IMR-90 (cell line): ENCODE data around the gene CEP83. TPM values are rescaled to one million over a fixed set of nuclear protein-coding genes. Genes with fewer than 3 reads are reported as not detected.

Source experiments
- ATAC-seq: fragments of 200-7000 bp; cut with Tn5 transposase; 2 replicates; pipeline ENCODE4 v1.9.1; 2020; ENCODE audit warnings: low read depth, mild to moderate bottlenecking, moderate library complexity
- BruUV-seq: library from RNA; stranded (reverse); fragments of 400-500 nt; replicated peaks from 2 replicates; lab custom pipeline; 2021; lab: Mats Ljungman, UMichigan
- CTCF ChIA-PET: fragments of 300-600 bp; formaldehyde crosslinking; extraction: SDS; loops from one replicate; lab custom pipeline; 2021; ENCODE audit warnings: antibody characterized with exemption; lab: Yijun Ruan, JAX
- POLR2A ChIA-PET: fragments of 300-600 bp; sonication (Branson Sonifier 250); formaldehyde crosslinking; loops from one replicate; lab custom pipeline; 2022; ENCODE audit warnings: antibody characterized with exemption; ENCODE audit not compliant: unreplicated experiment; lab: Charles Lee
- DNase-seq: peaks from one replicate; pipeline ENCODE4 v3.0.0; 2013
- H2AFZ ChIP-seq: replicated peaks from 2 replicates; pipeline ENCODE3; 2013; ENCODE audit warnings: low read length, mild to moderate bottlenecking; ENCODE audit not compliant: poor library complexity
- H2AK5ac ChIP-seq: 2 replicates; pipeline ENCODE4 v1.6.1; 2013; ENCODE audit warnings: low read depth, low read length, inconsistent platforms
- H2AK9ac ChIP-seq: replicated peaks from 2 replicates; pipeline ENCODE3; 2013; ENCODE audit warnings: mild to moderate bottlenecking, low read depth, low read length, moderate library complexity; ENCODE audit not compliant: poor library complexity
- H2BK120ac ChIP-seq: 2 replicates; pipeline ENCODE4 v1.6.1; 2013; ENCODE audit warnings: low read depth, low read length, inconsistent platforms
- H2BK15ac ChIP-seq: 3 replicates; pipeline ENCODE4 v1.6.1; 2013; ENCODE audit warnings: low read depth, low read length, inconsistent platforms
- H2BK20ac ChIP-seq: 2 replicates; pipeline ENCODE4 v1.6.1; 2013; ENCODE audit warnings: low read depth, mild to moderate bottlenecking, inconsistent platforms, low read length, moderate library complexity
- H2BK5ac ChIP-seq: 2 replicates; pipeline ENCODE4 v1.6.1; 2013; ENCODE audit warnings: mild to moderate bottlenecking, low read depth, low read length, inconsistent platforms; ENCODE audit not compliant: poor library complexity, severe bottlenecking
- H3K14ac ChIP-seq: replicated peaks from 2 replicates; pipeline ENCODE4 v1.6.1; 2013; ENCODE audit warnings: low read depth, low read length, inconsistent platforms
- H3K18ac ChIP-seq: 2 replicates; pipeline ENCODE4 v1.6.1; 2013; ENCODE audit warnings: low read depth, low read length, control low read depth
- H3K23ac ChIP-seq: 2 replicates; pipeline ENCODE4 v1.6.1; 2013; ENCODE audit warnings: low read depth, low read length, inconsistent platforms
- H3K27ac ChIP-seq: 2 replicates; pipeline ENCODE4 v1.5.1; 2013; ENCODE audit warnings: mild to moderate bottlenecking, control low read depth, low read length; ENCODE audit not compliant: insufficient read depth
- H3K27me3 ChIP-seq: 2 replicates; pipeline ENCODE4 v1.6.1; 2013; ENCODE audit warnings: low read length; ENCODE audit not compliant: control insufficient read depth, insufficient read depth
- H3K36me3 ChIP-seq: 2 replicates; pipeline ENCODE4 v1.6.1; 2013; ENCODE audit warnings: low read length, mixed read lengths; ENCODE audit not compliant: control insufficient read depth, insufficient read depth
- H3K4ac ChIP-seq: 2 replicates; pipeline ENCODE4 v1.6.1; 2013; ENCODE audit warnings: low read depth, low read length, inconsistent platforms
- H3K4me1 ChIP-seq: 2 replicates; pipeline ENCODE4 v1.6.1; 2013; ENCODE audit warnings: low read length, mixed read lengths; ENCODE audit not compliant: control insufficient read depth, insufficient read depth
- H3K4me2 ChIP-seq: 2 replicates; pipeline ENCODE4 v1.6.1; 2013; ENCODE audit warnings: low read depth, mild to moderate bottlenecking, control low read depth, low read length, moderate library complexity
- H3K4me3 ChIP-seq: 2 replicates; pipeline ENCODE4 v1.5.1; 2013; ENCODE audit warnings: low read depth, mild to moderate bottlenecking, control low read depth, low read length, moderate library complexity; ENCODE audit not compliant: insufficient read depth
- H3K56ac ChIP-seq: 2 replicates; pipeline ENCODE4 v1.6.1; 2013; ENCODE audit warnings: low read length, inconsistent platforms; ENCODE audit not compliant: insufficient read depth; ENCODE audit errors: extremely low read depth
- H3K79me1 ChIP-seq, 2 experiments: 2 replicates each; pipeline ENCODE4 v1.6.1; 2013; ENCODE audit warnings: low read length in 2 of 2, inconsistent platforms in 1 of 2, low read depth in 1 of 2
- H3K9ac ChIP-seq: 2 replicates; pipeline ENCODE4 v1.6.1; 2013; ENCODE audit warnings: low read depth, low read length, control low read depth
- H3K9me1 ChIP-seq: 2 replicates; pipeline ENCODE4 v1.6.1; 2013; ENCODE audit warnings: low read length, inconsistent platforms; ENCODE audit not compliant: insufficient read depth
- H3K9me3 ChIP-seq: 2 replicates; pipeline ENCODE4 v1.6.1; 2013; ENCODE audit warnings: low read length; ENCODE audit not compliant: control insufficient read depth, insufficient read depth
- H4K20me1 ChIP-seq: 2 replicates; pipeline ENCODE4 v1.6.1; 2013; ENCODE audit warnings: low read length, inconsistent platforms; ENCODE audit not compliant: insufficient read depth
- H4K5ac ChIP-seq: 2 replicates; pipeline ENCODE4 v1.6.1; 2013; ENCODE audit warnings: mild to moderate bottlenecking, low read depth, low read length, control low read depth
- H4K8ac ChIP-seq, 2 experiments: 2 replicates each; pipeline ENCODE4 v1.6.1; 2013; ENCODE audit warnings: low read depth in 2 of 2, low read length in 2 of 2, control low read depth in 1 of 2, inconsistent platforms in 1 of 2
- H4K91ac ChIP-seq: 2 replicates; pipeline ENCODE4 v1.6.1; 2013; ENCODE audit warnings: low read depth, low read length, inconsistent platforms; ENCODE audit not compliant: insufficient read depth
- BHLHE40 ChIP-seq: fragments of 150-350 bp; IDR thresholded peaks from 2 replicates; pipeline ENCODE4 v1.6.1; 2016; ENCODE audit warnings: mild to moderate bottlenecking, low read depth, low read length
- CEBPB ChIP-seq: IDR thresholded peaks from 2 replicates; pipeline ENCODE4 v1.6.1; 2012; ENCODE audit warnings: low read depth, low read length, improper control_type of control experiment
- CHD1 ChIP-seq: IDR thresholded peaks from 2 replicates; pipeline ENCODE4 v1.6.1; 2012; ENCODE audit warnings: low read depth, low read length, improper control_type of control experiment
- FOS ChIP-seq: fragments of 150-350 bp; IDR thresholded peaks from 2 replicates; pipeline ENCODE4 v1.6.1; 2016; ENCODE audit warnings: low read depth, low read length
- MAFK ChIP-seq: IDR thresholded peaks from 2 replicates; pipeline ENCODE4 v1.6.1; 2012; ENCODE audit warnings: low read depth, low read length, improper control_type of control experiment
- MAZ ChIP-seq: IDR thresholded peaks from 2 replicates; pipeline ENCODE4 v1.6.1; 2012; ENCODE audit warnings: low read depth, mild to moderate bottlenecking, low read length, improper control_type of control experiment, moderate library complexity, borderline replicate concordance
- MXI1 ChIP-seq: IDR thresholded peaks from 2 replicates; pipeline ENCODE4 v1.6.1; 2012; ENCODE audit warnings: low read depth, mild to moderate bottlenecking, low read length, moderate library complexity, borderline replicate concordance
- NFE2L2 ChIP-seq: fragments of 150-350 bp; IDR thresholded peaks from 2 replicates; pipeline ENCODE4 v1.6.1; 2016; ENCODE audit warnings: low read depth, mild to moderate bottlenecking, low read length
- POLR2A ChIP-seq: IDR thresholded peaks from 2 replicates; pipeline ENCODE4 v1.6.1; 2012; ENCODE audit warnings: mild to moderate bottlenecking, low read depth, low read length
- RAD21 ChIP-seq: IDR thresholded peaks from 2 replicates; pipeline ENCODE4 v1.6.1; 2012; ENCODE audit warnings: low read length, improper control_type of control experiment
- RCOR1 ChIP-seq: IDR thresholded peaks from 2 replicates; pipeline ENCODE4 v1.6.1; 2012; ENCODE audit warnings: mild to moderate bottlenecking, low read length, improper control_type of control experiment; ENCODE audit not compliant: insufficient replicate concordance
- RFX5 ChIP-seq: IDR thresholded peaks from 2 replicates; pipeline ENCODE4 v1.8.0; 2012; ENCODE audit warnings: low read depth, mild to moderate bottlenecking, low read length, moderate library complexity
- SMC3 ChIP-seq: fragments of 150-350 bp; IDR thresholded peaks from 2 replicates; pipeline ENCODE4 v1.6.1; 2016; ENCODE audit warnings: low read depth, mild to moderate bottlenecking, antibody characterized with exemption, low read length, moderate library complexity
- WGBS, 2 experiments: methylation state at CpG; one replicate each; pipeline versions ENCODE4 v1.1.5 to v1.1.7; 2013; ENCODE audit warnings: missing lambda C conversion rate in 2 of 2; ENCODE audit not compliant: insufficient read length in 1 of 2; ENCODE audit errors: extremely low coverage in 2 of 2; 5-methylcytosine and 5-hydroxymethylcytosine counted together
- dilution Hi-C: fragments of 300-500 bp; cut with HindIII; formaldehyde crosslinking; loops from one replicate; pipeline ENCODE4 v1.14.3; 2018; ENCODE audit warnings: low sequenced_read_pairs; ENCODE audit not compliant: unreplicated experiment
- in situ Hi-C: fragments of 300-500 bp; cut with MboI; formaldehyde crosslinking; loops from 3 replicates; pipeline ENCODE4 v1.14.3; 2019; ENCODE audit warnings: low sequenced_read_pairs, inconsistent platforms, mixed read lengths
- intact Hi-C: fragments of 100-400 bp; cut with micrococcal nuclease; formaldehyde crosslinking; loops from 2 replicates; pipeline ENCODE4 v1.10.0; 2022
- polyA plus RNA-seq, 3 experiments: library from polyadenylated mRNA; depleted of rRNA; stranded (reverse); fragments of >200 nt; gene quantifications; 2 replicates each; pipeline ENCODE4 v1.2.3, GENCODE V29; 2012; ENCODE audit warnings: low replicate concordance in 1 of 3
- total RNA-seq: library from RNA; depleted of rRNA; stranded (reverse); fragments of >200 nt; gene quantifications from 2 replicates; pipeline ENCODE4 v1.2.3, GENCODE V29; 2012
- TF ChIP-seq, protein P1 (sequence below): conservative IDR thresholded peaks from 2 replicates; pipeline ENCODE4 v1.5.1; 2012; ENCODE audit warnings: mild to moderate bottlenecking, low read depth, low read length, improper control_type of control experiment
- TF ChIP-seq, protein P2 (sequence below): fragments of 150-350 bp; IDR thresholded peaks from 2 replicates; pipeline ENCODE4 v1.6.1; 2017; ENCODE audit warnings: mild to moderate bottlenecking, antibody characterized with exemption, low read length, low read depth
- TF ChIP-seq, protein P3 (sequence below): fragments of 150-350 bp; IDR thresholded peaks from 2 replicates; pipeline ENCODE4 v1.6.1; 2016; ENCODE audit warnings: low read depth, mild to moderate bottlenecking, low read length, moderate library complexity, borderline replicate concordance

The CEP83 gene
- total and polyA plus RNA-seq, 2 of the 4 experiments (the other 2 are of a cell fraction) = 3.9 to 8.9 TPM

DNA sequence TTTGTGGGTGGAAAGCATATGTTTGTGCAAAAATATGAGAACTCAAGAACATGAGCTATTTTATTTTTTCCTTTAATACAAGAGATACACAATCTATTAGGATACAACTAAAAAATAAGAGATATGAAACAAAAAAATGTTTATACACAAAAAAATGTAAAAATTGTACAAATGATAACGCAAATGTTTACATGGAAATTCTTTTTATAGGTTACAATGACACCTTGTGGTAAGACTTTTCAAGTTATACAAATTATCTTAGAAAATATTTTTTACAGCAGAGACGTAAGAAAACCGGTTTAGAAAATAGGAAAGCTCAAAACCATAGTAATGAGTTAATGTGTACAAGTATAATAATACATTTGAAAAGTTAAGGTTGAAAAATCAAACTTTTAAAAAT is 25.5 kb downstream of the CEP83 start:
- Histone ChIP-seq H3K27ac (no peak overlapping the region), H2BK15ac (no peak overlapping the region), H4K20me1 (no peaks in the 10 kb centered on the region), H2AK5ac (no peak overlapping the region), H3K27me3 (no peaks in the 10 kb centered on the region), H3K9me3 (peaks cover 3% of the 10 kb centered on the region), H2BK120ac (no peak overlapping the region), H2AFZ (no peak overlapping the region), H3K9ac (no peak overlapping the region), H3K36me3 (no peaks in the 10 kb centered on the region), H4K91ac (no peak overlapping the region), H3K18ac (no peak overlapping the region), H3K79me1 (peaks cover 12 to 13% of the 10 kb centered on the region in 2 experiments; a peak in 3 of 4 replicates), H3K56ac (no peak overlapping the region), H3K14ac (no peak overlapping the region), H3K4me3 (no peak overlapping the region), H3K4ac (no peak overlapping the region), H2BK5ac (no peak overlapping the region), H3K4me1 (no peaks in the 10 kb centered on the region), H2BK20ac (no peak overlapping the region), H4K8ac (no peak overlapping the region), H2AK9ac (no peak overlapping the region), H3K4me2 (no peak overlapping the region), H3K9me1 (0 out of 2 replicates have a peak, but pooled peaks cover 5% of the 10 kb centered on the region), H4K5ac (no peak overlapping the region), H3K23ac (no peak overlapping the region)
- POLR2A ChIA-PET = no interaction called here
- no TSS peak for BruUV-seq
- intact Hi-C loops (loop anchor here (1.0 to 5.0 kb wide), 3 partner anchors 98 to 300 kb away; no protein-coding TSS in a partner anchor), dilution Hi-C loops (no loop called here), in situ Hi-C loops (loop anchor here (5.0 kb wide), 1 partner anchor 297 kb away; no protein-coding TSS in a partner anchor)
- CTCF ChIA-PET = interaction anchor here (2.0 kb wide), 1 partner anchor 288 kb away, joined by 9 read pairs; no protein-coding TSS in a partner anchor
- peak; percentile 11 for DNase-seq
- no CpG with 5 or more reads among the region's 3 CpGs for WGBS, 2 experiments
- no peak for TF ChIP-seq CHD1
- TF ChIP-seq MXI1 = no peak
- TF ChIP-seq MAZ = no peak
- no peak for TF ChIP-seq POLR2A
- TF ChIP-seq RCOR1 = no peak
- TF ChIP-seq MAFK = no peak
- TF ChIP-seq FOS = no peak
- no peak for TF ChIP-seq RFX5
- TF ChIP-seq SMC3 = peak; percentile 41; the same call in 1 of the 2 replicates
- peak; percentile 41 for TF ChIP-seq RAD21
- no peak for TF ChIP-seq CEBPB
- TF ChIP-seq, protein P1, sequence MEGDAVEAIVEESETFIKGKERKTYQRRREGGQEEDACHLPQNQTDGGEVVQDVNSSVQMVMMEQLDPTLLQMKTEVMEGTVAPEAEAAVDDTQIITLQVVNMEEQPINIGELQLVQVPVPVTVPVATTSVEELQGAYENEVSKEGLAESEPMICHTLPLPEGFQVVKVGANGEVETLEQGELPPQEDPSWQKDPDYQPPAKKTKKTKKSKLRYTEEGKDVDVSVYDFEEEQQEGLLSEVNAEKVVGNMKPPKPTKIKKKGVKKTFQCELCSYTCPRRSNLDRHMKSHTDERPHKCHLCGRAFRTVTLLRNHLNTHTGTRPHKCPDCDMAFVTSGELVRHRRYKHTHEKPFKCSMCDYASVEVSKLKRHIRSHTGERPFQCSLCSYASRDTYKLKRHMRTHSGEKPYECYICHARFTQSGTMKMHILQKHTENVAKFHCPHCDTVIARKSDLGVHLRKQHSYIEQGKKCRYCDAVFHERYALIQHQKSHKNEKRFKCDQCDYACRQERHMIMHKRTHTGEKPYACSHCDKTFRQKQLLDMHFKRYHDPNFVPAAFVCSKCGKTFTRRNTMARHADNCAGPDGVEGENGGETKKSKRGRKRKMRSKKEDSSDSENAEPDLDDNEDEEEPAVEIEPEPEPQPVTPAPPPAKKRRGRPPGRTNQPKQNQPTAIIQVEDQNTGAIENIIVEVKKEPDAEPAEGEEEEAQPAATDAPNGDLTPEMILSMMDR = peak; percentile 31
- TF ChIP-seq BHLHE40 = no peak
- TF ChIP-seq, protein P2, sequence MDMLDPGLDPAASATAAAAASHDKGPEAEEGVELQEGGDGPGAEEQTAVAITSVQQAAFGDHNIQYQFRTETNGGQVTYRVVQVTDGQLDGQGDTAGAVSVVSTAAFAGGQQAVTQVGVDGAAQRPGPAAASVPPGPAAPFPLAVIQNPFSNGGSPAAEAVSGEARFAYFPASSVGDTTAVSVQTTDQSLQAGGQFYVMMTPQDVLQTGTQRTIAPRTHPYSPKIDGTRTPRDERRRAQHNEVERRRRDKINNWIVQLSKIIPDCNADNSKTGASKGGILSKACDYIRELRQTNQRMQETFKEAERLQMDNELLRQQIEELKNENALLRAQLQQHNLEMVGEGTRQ = no peak
- TF ChIP-seq NFE2L2 = no peak
- TF ChIP-seq, protein P3, sequence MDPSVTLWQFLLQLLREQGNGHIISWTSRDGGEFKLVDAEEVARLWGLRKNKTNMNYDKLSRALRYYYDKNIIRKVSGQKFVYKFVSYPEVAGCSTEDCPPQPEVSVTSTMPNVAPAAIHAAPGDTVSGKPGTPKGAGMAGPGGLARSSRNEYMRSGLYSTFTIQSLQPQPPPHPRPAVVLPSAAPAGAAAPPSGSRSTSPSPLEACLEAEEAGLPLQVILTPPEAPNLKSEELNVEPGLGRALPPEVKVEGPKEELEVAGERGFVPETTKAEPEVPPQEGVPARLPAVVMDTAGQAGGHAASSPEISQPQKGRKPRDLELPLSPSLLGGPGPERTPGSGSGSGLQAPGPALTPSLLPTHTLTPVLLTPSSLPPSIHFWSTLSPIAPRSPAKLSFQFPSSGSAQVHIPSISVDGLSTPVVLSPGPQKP = no peak
- no peak for ATAC-seq
